Esophagus muscularis mucosa (tissue), 4 donors: ENCODE data around the gene UBR3. TPM values are rescaled to one million over a fixed set of nuclear protein-coding genes. Genes with fewer than 3 reads are reported as not detected.

ENCODE experiments used
- DNase-seq: peaks from one replicate; pipeline ENCODE4 v3.0.0-alpha.2; 2017; ENCODE audit errors: extremely low spot score
- H3K27ac ChIP-seq, 4 donors: fragments of 200-600 bp; sonication (generic); replicated peaks in 1 of 4; 1 replicate in 3 of 4; 2 replicates in 1 of 4; pipeline ENCODE4 v1.5.1; 2016 to 2019; ENCODE audit warnings: mild to moderate bottlenecking in 1 of 4
- H3K27me3 ChIP-seq, 4 donors: fragments of 200-600 bp; sonication (generic); one replicate each; pipeline versions ENCODE4 v1.5.1 to v1.6.0; 2016 to 2019
- H3K36me3 ChIP-seq, 4 donors: fragments of 200-600 bp; sonication (generic); one replicate each; pipeline ENCODE4 v1.5.1; 2016 to 2019
- H3K4me1 ChIP-seq, 4 donors: fragments of 200-600 bp; sonication (generic); one replicate each; pipeline ENCODE4 v1.5.1; 2016 to 2019
- H3K4me3 ChIP-seq, 4 donors: fragments of 200-600 bp; sonication (generic); 1 replicate in 2 of 4; 2 replicates in 2 of 4; pipeline ENCODE4 v1.5.1; 2016 to 2019; ENCODE audit warnings: mild to moderate bottlenecking in 4 of 4, moderate library complexity in 1 of 4
- H3K9me3 ChIP-seq, 4 donors: fragments of 200-600 bp; sonication (generic); 1 replicate in 3 of 4; 2 replicates in 1 of 4; pipeline ENCODE4 v1.5.1; 2016 to 2019
- CTCF ChIP-seq, 3 experiments: fragments of 200-600 bp in 2 of 3; fragments of 450-650 bp in 1 of 3; sonication (generic) in 2 of 3; IDR thresholded peaks; one replicate each; pipeline ENCODE4 v1.5.1; 2017 to 2019; ENCODE audit warnings: antibody characterized with exemption in 3 of 3, mild to moderate bottlenecking in 2 of 3, moderate library complexity in 1 of 3
- EP300 ChIP-seq: sonication (generic); formaldehyde crosslinking; IDR thresholded peaks from one replicate; pipeline ENCODE4 v1.6.1; 2017; ENCODE audit warnings: antibody characterized with exemption
- POLR2A ChIP-seq: fragments of 450-650 bp; IDR thresholded peaks from one replicate; pipeline ENCODE4 v1.6.1; 2017; ENCODE audit warnings: antibody characterized with exemption, moderate library complexity, mild to moderate bottlenecking, low read depth
- POLR2AphosphoS5 ChIP-seq, 2 donors: sonication (generic); formaldehyde crosslinking; IDR thresholded peaks; one replicate each; pipeline ENCODE4 v1.6.1; 2017; ENCODE audit warnings: antibody characterized with exemption in 2 of 2
- WGBS: methylation state at CpG from one replicate; pipeline ENCODE4 v1.1.5; 2018; 5-methylcytosine and 5-hydroxymethylcytosine counted together
- intact Hi-C: fragments of 100-400 bp; cut with DNase I; formaldehyde crosslinking; loops from one replicate; pipeline ENCODE4 v1.15.1; 2023
- total RNA-seq, 4 donors: library from RNA; depleted of rRNA; stranded (reverse); fragments of >200 nt; gene quantifications; one replicate each; pipeline versions ENCODE4 v1.1.0 to v1.2.1, GENCODE V29; 2016

Gene UBR3
- total RNA-seq, 4 donors from 2014 or later = 46.1 to 80.2 (median 58.8) TPM

DNA sequence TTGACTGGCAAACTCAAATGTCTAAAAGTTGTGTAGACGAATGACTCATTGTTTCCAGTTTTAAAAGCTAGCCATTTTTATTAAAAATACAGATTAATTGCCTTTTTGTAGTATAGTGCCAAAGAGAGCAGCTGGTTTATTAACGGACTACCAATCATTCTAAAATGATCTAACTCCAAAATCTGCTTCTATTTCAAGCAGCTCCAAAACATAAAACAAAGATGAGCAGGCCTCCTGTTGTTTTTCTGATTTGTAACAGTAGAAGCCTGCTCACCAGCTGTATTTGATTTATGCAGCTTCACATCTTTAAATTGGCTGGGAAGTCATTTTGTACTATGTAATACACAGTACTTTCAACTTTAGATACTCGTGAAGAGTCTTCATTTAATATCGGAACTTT, 171.8 kb downstream of the UBR3 start:
- peaks cover 15 to 59% (median 36%) of the 10 kb centered on the region in 4 donors for H3K36me3 ChIP-seq
- 56% methylated on average over 4 of the region's 4 CpGs for WGBS
- H3K27ac ChIP-seq = no peak overlapping the region
- peaks cover 0 to 9% (median 4%) of the 10 kb centered on the region in 4 donors for H3K4me1 ChIP-seq
- DNase-seq = no peak
- H3K27me3 ChIP-seq = no peaks in the 10 kb centered on the region
- intact Hi-C loops = no loop called here
- TF ChIP-seq POLR2AphosphoS5 (IDR thresholded peaks at IDR 0.05) (no peak), EP300 (no peak), POLR2A (no peak), CTCF (IDR thresholded peaks at IDR 0.05) (no peak)
- H3K9me3 ChIP-seq = peaks cover 0 to 4% (median 0%) of the 10 kb centered on the region in 4 donors
- no peak overlapping the region for H3K4me3 ChIP-seq

- peaks cover 15 to 60% (median 36%) of the 10 kb centered on the region in 4 donors for H3K36me3 ChIP-seq
- peaks cover 0 to 3% (median 0%) of the 10 kb centered on the region in 4 donors for H3K9me3 ChIP-seq
- 100% methylated on average over 1 of the region's 1 CpG for WGBS
- no peak overlapping the region for H3K4me3 ChIP-seq
- H3K27ac ChIP-seq = no peak overlapping the region
- H3K27me3 ChIP-seq = no peaks in the 10 kb centered on the region
- intact Hi-C loops = no loop called here
- peaks cover 0 to 9% (median 4%) of the 10 kb centered on the region in 4 donors for H3K4me1 ChIP-seq
- TF ChIP-seq POLR2AphosphoS5 (IDR thresholded peaks at IDR 0.05) (no peak), EP300 (no peak), POLR2A (no peak), CTCF (IDR thresholded peaks at IDR 0.05) (no peak)
- no peak for DNase-seq
Observed at GRCh38 chr2:170002096-170002495, 174.8 kb downstream of the UBR3 start.

GRCh38 chr2:170005702-170006101, 178.4 kb downstream of the UBR3 start:
- Histone ChIP-seq H3K27ac (no peak overlapping the region), H3K4me3 (no peak overlapping the region), H3K4me1 (no peaks in the 10 kb centered on the region), H3K9me3 (no peaks in the 10 kb centered on the region), H3K27me3 (no peaks in the 10 kb centered on the region), H3K36me3 (peaks cover 15 to 68% (median 41%) of the 10 kb centered on the region in 4 donors)
- 76% methylated on average over 1 of the region's 1 CpG for WGBS
- TF ChIP-seq POLR2A = no peak
- TF ChIP-seq POLR2AphosphoS5 (IDR thresholded peaks at IDR 0.05) = no peak
- TF ChIP-seq EP300 = no peak
- no peak for TF ChIP-seq CTCF (IDR thresholded peaks at IDR 0.05)
- intact Hi-C loops = no loop called here
- DNase-seq = no peak

DNA sequence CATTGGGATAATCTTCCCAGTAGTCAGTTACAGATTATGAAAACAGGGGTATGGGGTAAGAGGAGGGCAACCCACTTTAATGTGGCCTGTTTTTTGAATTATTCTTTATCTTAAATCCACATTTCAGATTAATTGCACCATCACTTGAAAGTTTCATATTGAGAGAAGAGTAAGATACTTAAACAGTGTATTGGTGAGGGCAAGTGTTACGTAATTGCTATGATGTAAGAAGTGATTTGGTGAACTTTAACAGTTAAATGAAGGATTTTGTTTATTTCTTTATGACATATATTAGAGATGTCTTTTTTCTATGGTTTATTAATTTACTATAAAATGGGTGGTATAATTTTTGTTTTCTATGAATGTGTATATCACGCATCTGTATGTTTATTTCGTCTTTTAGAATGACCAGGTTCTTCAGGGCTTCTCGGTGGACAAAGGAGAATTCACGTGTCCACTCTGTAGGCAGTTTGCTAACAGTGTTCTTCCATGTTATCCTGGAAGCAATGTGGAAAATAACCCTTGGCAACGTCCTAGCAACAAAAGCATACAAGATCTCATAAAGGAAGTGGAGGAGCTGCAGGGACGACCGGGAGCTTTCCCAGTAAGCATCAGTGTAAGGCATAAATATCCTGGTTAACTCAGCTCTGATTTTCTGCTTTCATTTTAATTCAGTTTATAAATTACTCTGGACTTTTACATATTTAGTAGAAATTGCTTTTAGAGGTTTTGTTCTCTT, 179.5 kb downstream of the UBR3 start:
- WGBS = 81% methylated on average over 8 of the region's 8 CpGs
- H3K4me1 ChIP-seq = no peaks in the 10 kb centered on the region
- no peak for DNase-seq
- H3K9me3 ChIP-seq = no peaks in the 10 kb centered on the region
- no peaks in the 10 kb centered on the region for H3K27me3 ChIP-seq
- no peak overlapping the region for H3K4me3 ChIP-seq
- no peak overlapping the region for H3K27ac ChIP-seq
- intact Hi-C loops = no loop called here
- H3K36me3 ChIP-seq = peaks cover 9 to 60% (median 39%) of the 10 kb centered on the region in 4 donors
- TF ChIP-seq POLR2A (no peak), CTCF (IDR thresholded peaks at IDR 0.05) (no peak), EP300 (no peak), POLR2AphosphoS5 (IDR thresholded peaks at IDR 0.05) (no peak)

DNA sequence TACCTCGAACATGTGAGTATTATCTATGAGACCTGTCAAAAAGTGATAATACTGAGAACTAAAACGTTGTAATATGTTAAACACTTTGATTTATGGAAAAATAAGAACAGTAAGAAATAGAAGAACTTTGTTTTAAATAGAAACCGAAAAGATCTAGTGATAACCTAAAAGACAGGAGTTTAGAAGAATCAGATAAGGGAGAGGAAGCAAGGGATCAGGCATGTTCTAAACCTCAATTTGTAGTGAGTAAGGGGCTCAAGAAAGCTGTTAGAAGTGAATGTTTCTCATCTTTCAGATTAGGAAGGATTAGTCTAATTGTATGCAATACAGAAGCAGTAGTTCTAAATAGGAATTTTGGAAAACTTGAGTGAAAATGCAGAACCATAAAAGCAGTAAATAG, 182.0 kb downstream of the UBR3 start:
- TF ChIP-seq POLR2AphosphoS5 (IDR thresholded peaks at IDR 0.05) (no peak), CTCF (IDR thresholded peaks at IDR 0.05) (no peak), EP300 (no peak), POLR2A (no peak)
- no peak for DNase-seq
- Histone ChIP-seq H3K4me1 (peaks cover 0 to 2% (median 0%) of the 10 kb centered on the region in 4 donors), H3K27ac (no peak overlapping the region), H3K27me3 (no peaks in the 10 kb centered on the region), H3K36me3 (peaks cover 0 to 40% (median 19%) of the 10 kb centered on the region in 4 donors), H3K9me3 (no peaks in the 10 kb centered on the region), H3K4me3 (no peak overlapping the region)
- 73% methylated on average over 3 of the region's 3 CpGs for WGBS
- intact Hi-C loops = no loop called here
